Measurements from ENCODE around the gene SCFD1. TPM values are rescaled to one million over a fixed set of nuclear protein-coding genes. Genes with fewer than 3 reads are reported as not detected.

Gene SCFD1
- total RNA-seq, 1 donor from 2014 or later, result 43.5 TPM

- intact Hi-C loops (cut with micrococcal nuclease), result no loop called here
- ATAC-seq, result no peak
- DNase-seq, result no peak
Measured at GRCh38 chr14:30728471-30728870, 106.4 kb downstream of the SCFD1 start.

DNA sequence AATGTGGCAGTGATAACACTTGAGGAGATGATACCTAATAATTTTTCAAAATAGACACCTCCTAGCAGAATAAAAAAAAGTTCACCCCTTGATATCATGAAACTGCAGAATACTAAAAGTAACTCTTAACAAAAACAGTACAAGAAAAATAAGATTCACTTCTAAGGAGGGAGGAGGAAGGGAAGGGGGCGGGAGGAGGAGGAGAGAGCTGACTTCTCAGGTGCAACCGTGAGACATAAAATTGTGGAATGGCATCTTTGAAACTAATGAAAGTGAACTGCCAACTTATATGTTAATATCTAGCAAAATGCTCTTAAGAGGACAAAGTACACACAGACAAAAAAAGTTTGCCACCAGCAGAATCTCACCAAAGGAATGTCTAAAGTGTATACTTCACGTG is 115.8 kb downstream of the SCFD1 start:
- DNase-seq (no peak), ATAC-seq (no peak)
- intact Hi-C loops (cut with micrococcal nuclease), result no loop called here

GRCh38 chr14:30738978-30739377 is 116.9 kb downstream of the SCFD1 start:
- ATAC-seq (no peak), DNase-seq (no peak)
- intact Hi-C loops (cut with micrococcal nuclease), result no loop called here

DNA sequence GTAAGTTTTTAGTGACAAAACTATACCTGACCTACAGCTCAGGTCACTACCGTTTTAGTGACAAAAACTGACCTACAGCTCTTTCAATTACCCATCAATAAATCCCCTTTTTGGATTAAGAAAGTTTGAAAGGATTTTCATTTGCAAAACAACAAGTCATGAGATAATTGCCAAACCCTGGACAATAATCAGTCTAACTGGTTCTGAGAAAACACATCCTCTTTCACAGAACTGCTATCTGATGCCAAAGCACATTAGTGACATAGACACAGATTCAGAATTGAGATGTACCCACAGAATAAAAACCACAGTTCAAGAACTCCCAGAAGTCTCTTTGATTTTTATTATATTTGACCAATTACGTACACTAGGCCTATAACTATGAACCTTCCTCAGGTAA is 126.2 kb downstream of the SCFD1 start:
- intact Hi-C loops (cut with micrococcal nuclease), result no loop called here
- ATAC-seq (no peak), DNase-seq (no peak)

GRCh38 chr14:30751646-30752416 is 129.7 kb downstream of the SCFD1 start:
- DNase-seq (no peak), ATAC-seq (no peak)
- intact Hi-C loops (cut with micrococcal nuclease), result no loop called here

- intact Hi-C loops (cut with micrococcal nuclease), result no loop called here
- ATAC-seq, result no peak
- no peak for DNase-seq
Measured at GRCh38 chr14:30753452-30753851, 131.3 kb downstream of the SCFD1 start.

GRCh38 chr14:30754778-30755177 is 132.7 kb downstream of the SCFD1 start:
- intact Hi-C loops (cut with micrococcal nuclease), result no loop called here
- ATAC-seq (no peak), DNase-seq (no peak)

DNA sequence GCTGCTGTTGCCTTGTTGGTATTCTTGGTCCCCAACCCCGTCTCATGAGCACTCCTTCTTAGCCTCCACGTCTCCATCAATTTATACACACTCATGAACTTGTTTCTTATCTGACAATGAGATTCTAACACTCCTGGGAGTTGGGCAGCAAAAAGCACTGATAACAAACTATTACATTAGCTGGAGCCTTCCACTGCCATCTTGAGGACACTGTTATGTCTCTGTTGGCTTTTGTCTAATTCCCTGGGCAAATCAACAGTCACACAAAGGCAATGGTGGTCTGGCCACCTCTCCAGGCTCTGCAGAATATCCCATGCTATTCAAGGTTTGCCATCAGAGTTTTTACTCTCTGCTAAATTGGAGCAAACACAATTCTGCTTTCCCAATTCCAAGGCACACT is 134.5 kb downstream of the SCFD1 start:
- DNase-seq (no peak), ATAC-seq (no peak)
- intact Hi-C loops (cut with micrococcal nuclease), result no loop called here

GRCh38 chr14:30757082-30757481 is 135.0 kb downstream of the SCFD1 start:
- intact Hi-C loops (cut with micrococcal nuclease), result no loop called here
- ATAC-seq, result no peak
- no peak for DNase-seq

DNA sequence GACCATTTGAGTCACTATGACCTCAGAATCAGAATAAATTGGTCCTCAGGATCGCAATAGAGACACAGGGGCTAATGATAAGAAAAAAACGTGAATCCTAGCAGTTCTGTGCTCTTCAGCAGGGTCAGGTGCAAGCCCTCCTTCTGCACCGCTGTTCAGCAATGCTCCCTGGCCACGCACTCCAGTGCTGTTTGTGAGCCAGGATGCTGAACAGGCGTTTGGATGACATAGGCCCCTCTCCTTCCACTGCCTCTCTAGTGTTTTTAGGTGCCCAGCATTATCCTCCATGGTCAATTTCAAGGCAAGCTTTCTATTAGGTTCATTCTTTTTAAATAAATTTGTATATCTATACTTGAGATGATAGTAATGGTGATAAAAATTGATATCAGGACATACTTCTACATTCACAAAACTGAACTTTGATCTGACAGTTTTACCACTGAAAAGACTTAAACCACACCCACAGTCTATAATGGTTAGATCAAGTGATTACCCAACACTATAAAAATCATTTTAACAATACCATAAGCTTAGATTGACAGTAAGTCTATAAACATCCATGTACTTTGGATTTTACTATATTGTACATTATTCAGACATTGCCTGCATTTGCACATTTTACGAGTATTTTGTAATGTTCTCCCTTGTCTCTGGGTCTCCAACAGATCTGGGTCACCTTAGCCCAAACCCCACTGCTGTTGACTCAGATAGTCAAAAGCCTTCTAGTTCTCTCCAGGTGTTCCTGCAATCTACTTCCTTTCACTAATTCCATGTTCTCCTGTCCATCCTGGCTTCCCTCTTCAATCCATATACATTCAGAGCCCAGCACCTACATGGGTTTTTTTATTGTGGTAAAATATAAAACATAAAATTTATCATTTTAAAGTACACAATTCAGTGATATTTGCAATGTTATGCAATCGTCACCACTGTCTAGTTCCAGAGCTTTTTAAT is 137.3 kb downstream of the SCFD1 start:
- DNase-seq, result no peak
- no peak for ATAC-seq
- intact Hi-C loops (cut with micrococcal nuclease), result no loop called here

- no peak for ATAC-seq
- DNase-seq, result no peak
- intact Hi-C loops (cut with micrococcal nuclease), result no loop called here
Measured at GRCh38 chr14:30763891-30764290, 141.8 kb downstream of the SCFD1 start.

- DNase-seq (no peak), ATAC-seq (no peak)
- intact Hi-C loops (cut with micrococcal nuclease), result no loop called here
Measured at GRCh38 chr14:30767624-30768023, 145.5 kb downstream of the SCFD1 start.

GRCh38 chr14:30768791-30769190 is 146.7 kb downstream of the SCFD1 start:
- no peak for DNase-seq

GRCh38 chr14:30770376-30770775 is 148.3 kb downstream of the SCFD1 start:
- DNase-seq, result no peak
- no peak for ATAC-seq
- intact Hi-C loops (cut with micrococcal nuclease), result no loop called here

More at GRCh38 chr14:30768791-30769190, 146.7 kb downstream of the SCFD1 start:
- intact Hi-C loops (cut with micrococcal nuclease), result no loop called here
- no peak for ATAC-seq

DNA sequence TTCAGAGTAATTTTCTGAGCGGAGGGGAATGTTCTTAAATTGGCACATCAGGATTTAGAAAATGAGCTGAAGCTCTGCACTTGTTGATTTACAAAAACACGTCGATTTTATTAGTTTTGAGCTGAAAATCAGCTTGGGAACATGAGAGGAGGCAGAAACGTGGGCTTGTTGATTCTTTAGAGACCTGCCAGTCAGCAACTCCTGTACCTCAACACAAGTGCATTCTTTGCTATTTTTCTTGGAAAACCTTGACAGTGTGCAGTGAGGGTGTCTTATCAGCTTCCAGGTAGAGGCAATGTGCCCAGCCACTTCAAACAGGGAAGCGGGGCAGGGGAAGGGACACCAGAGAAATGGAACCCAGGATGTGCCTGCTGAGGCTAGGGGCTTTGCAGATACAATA is 149.5 kb downstream of the SCFD1 start:
- DNase-seq (no peak), ATAC-seq (no peak)
- intact Hi-C loops (cut with micrococcal nuclease), result no loop called here

DNA sequence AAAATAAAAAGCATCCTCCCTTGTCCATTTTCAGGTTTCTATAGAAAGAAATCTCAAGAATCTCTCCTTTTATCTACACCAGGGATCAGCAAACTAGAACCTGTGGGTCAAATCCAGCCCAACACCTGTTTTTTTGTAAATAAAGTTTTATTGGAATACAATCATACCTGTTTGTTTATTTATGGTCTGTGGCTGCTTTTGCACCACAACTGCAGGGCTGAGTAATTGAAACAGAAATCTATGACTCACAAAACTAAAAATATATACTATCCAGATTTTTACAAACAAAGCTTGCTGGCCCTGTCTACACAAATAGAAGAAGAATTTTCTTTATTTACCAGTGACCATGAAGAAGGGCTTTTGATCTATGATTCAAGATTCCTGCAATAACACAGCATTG is 157.1 kb downstream of the SCFD1 start:
- intact Hi-C loops (cut with micrococcal nuclease), result no loop called here
- ATAC-seq (no peak), DNase-seq (no peak)

Other genes with a start within 250 kb of the SCFD1 start
- 7.7 TPM for gene G2E3, start 63.2 kb upstream of the SCFD1 start, total RNA-seq